ENCODE results near the gene OR6C3.
"Not testable (repeated sequence)": the region's sequence is repeated elsewhere in the genome, so short reads cannot be mapped to it uniquely, and the experiment has no call there.

The OR6C3 gene

GRCh38 chr12:55330446-55330845 is at the start of gene OR6C3:
Gene OR6C3 (plus strand): TSS chr12:55330746. CDS start chr12:55331701, 955 bp downstream.
- no peak for DNase-seq

DNA sequence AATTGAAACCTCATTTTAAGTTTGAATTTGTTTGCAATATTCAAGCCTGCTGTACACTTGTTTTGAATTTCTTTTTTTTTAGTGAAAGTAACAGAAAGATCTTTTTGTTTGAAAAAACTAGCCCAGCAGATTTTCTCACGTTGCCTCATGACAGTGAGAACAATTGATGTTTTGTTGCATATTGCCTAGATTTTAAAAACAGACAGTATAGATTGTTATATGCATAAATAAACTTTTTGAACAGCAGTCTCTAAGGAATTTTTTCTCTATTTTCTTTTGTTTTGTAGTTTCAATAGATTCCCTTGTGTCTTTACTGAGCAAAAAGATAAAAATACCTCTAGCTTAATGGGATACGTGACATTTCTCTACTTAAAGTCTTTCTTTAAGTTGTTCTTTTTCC is 49.6 kb upstream of the OR6C3 start:
- no peak for DNase-seq

DNA sequence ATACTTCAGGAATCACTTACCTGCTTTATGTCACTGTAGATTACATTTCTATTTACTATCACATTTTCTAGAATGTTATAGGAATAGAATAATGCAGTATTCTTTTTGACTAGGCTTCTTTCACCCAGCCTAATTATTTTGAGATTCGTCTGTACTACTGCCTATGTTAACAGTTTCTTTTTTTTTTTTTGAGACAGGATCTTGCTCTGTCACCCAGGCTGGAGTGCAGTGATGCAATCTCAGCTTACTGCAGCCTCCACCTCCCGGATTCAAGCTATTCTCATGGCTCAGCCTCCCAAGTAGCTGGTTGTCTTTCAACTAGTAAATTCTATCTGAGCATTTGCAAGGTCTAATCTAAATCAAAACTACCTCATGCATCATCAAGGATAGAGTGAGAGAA is 40.5 kb upstream of the OR6C3 start:
- DNase-seq: no peak

DNA sequence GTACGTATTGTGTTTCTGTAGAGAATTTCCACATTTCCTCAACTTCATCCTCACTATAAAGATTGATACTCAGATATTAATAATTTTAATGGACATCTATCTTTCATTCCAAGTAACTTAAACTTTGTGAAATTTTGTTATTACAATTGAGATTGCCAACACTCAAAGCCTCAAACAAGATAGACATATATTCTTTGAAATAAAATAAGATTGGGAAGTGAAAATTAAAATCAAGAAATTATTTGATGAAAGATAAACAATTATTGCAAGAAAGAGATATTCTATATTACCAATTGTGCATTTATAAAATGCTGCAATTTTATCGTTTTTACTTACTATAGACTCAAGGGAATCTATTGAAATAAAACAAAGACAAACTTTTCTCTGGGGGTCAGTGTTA is 34.1 kb upstream of the OR6C3 start, which contains the start of gene OR6C6:
Gene OR6C6 (minus strand): TSS at position 101 of the 400 bp plus-strand sequence. CDS start 1,337 bp downstream, outside the sequence.
- DNase-seq: no peak

- no peak for DNase-seq
Measured at GRCh38 chr12:55314043-55314442, 16.5 kb upstream of the OR6C3 start, which contains the start of gene OR6C1. Gene OR6C1 (plus strand): TSS chr12:55314343. CDS start chr12:55320600, 6,257 bp downstream.

DNA sequence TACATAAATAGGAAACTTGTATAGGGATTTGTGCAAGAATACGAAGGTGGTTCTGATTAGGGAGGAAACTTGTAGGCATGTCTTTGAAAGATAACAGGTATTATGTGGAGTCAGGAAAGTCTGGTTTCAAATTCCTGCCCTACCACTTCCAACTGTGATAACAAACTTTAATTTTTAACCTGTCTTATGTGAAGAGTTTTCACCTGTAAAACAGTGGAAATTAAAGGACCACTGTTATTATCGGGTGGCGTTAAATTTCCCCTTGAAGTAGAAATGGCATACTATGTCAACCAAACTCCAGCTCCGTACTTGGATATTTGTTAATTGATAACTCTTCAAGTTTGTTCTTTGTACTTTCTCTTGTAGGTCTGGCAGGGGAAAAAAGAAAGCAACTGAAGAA is 10.3 kb upstream of the OR6C3 start:
- DNase-seq: no peak

- DNase-seq: not testable (repeated sequence)
Measured at GRCh38 chr12:55325801-55326200, 4.7 kb upstream of the OR6C3 start.

DNA sequence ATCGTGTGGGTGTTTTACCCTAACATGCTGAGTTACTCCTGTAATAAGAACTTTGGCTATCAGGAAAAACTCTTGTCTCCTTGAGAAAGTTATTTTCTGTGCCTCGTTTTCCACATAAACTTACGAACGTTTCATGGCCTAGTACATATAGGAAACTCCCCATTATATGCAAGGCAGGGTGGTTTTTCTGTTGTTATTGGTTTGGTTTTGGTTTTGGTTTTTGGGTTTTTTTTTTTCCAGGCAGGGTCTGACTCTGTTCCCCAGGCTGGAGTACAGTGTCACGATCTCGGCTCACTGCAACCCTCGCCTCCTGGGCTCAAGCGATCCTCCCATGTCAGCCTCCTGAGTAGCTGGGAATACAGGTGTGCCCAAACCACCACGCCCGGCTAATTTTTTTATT is 5.5 kb downstream of the OR6C3 start:
- DNase-seq: no peak

DNA sequence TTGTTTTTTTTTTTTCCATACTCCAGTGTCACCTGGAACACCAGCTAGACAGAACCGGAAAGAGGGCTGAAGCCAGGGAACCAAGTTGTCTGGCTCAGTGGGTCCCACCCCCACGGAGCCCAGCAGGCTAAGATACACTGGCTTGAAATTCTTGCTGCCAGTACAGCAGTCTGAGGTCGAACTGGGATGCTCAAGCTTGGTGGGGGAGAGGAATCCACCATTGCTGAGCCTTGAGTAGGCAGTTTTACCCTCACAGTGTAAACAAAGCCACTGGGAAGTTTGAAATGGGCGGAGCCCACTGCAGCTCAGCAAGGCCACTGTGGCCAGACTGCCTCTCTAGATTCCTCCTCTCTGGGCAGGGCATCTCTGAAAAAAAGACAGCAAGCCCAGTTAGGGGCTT is 24.8 kb downstream of the OR6C3 start:
- DNase-seq: not testable (repeated sequence)

DNA sequence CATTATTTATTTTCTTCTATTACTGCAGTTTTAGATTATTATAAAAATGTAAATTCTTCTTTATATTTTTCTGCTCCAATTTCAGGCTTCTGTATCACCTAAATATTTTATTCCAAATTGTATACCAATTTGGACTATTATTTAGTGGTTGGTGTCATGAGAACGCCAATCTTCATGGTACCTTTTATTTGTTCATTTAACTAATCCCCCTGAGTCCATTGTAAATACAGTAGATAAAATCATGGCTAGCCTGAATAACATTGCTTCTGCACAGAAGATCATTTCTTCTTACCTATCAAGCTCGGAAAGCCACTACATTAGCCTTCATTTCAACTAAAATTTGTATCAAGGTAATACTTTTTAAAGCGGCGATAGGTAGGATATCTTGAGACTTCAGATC is 32.1 kb downstream of the OR6C3 start, which contains the start of gene OR6C75:
Gene OR6C75 (plus strand): TSS at position 301 of the 400 bp plus-strand sequence. CDS start 2,136 bp downstream, outside the sequence.
- no peak for DNase-seq

GRCh38 chr12:55365086-55365485 is 34.5 kb downstream of the OR6C3 start:
- no peak for DNase-seq

DNA sequence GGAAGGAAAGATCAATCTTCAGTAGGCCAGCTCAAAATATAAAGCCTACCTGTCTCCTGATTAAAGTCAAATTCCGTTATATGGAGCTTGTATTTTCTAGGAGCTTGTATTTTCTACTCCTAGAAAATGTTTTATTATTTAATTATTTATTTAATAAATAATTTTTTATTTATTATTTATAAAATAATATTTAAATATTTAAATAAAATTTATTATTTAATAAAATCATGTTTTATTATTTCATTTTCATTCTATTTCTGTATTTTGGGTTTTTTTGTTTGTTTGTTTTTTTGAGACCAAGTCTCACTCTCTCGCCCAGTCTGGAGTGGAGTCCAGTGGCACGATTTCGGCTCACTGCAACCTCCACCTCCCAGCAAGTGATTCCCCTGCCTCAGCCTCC is 42.0 kb downstream of the OR6C3 start:
- DNase-seq: no peak
